ENCODE results near the gene ABCG1.
"Not testable (repeated sequence)": the region's sequence is repeated elsewhere in the genome, so short reads cannot be mapped to it uniquely, and the experiment has no call there.

The ABCG1 gene

GRCh38 chr21:42290505-42290904, 71.6 kb downstream of the ABCG1 start:
- no peak overlapping the region for H3K27ac ChIP-seq

GRCh38 chr21:42291003-42291750, 72.2 kb downstream of the ABCG1 start:
- H3K27ac ChIP-seq: no peak overlapping the region
- TF ChIP-seq CTCF (IDR thresholded peaks at IDR 0.05): no peak

More at GRCh38 chr21:42290505-42290904, 71.6 kb downstream of the ABCG1 start:
- TF ChIP-seq CTCF (IDR thresholded peaks at IDR 0.05) (no peak), ZFX (IDR thresholded peaks at IDR 0.05; ENCODE audit: borderline replicate concordance) (no peak)

GRCh38 chr21:42291751-42292562, 73.0 kb downstream of the ABCG1 start:
- TF ChIP-seq ZFX (IDR thresholded peaks at IDR 0.05; ENCODE audit: borderline replicate concordance) (no peak), CTCF (IDR thresholded peaks at IDR 0.05) (no peak)

GRCh38 chr21:42292563-42293142, 73.7 kb downstream of the ABCG1 start:
- H3K27ac ChIP-seq: not testable (repeated sequence)

More at GRCh38 chr21:42291751-42292562, 73.0 kb downstream of the ABCG1 start:
- H3K27ac ChIP-seq: no peak overlapping the region

- TF ChIP-seq CTCF (IDR thresholded peaks at IDR 0.05): no peak
- TF ChIP-seq ZFX (IDR thresholded peaks at IDR 0.05; ENCODE audit: borderline replicate concordance): no peak
- no peak overlapping the region for H3K27ac ChIP-seq
These were observed 74.8 kb downstream of the ABCG1 start for GRCh38 chr21:42293649-42294272.

GRCh38 chr21:42294273-42294880, 75.4 kb downstream of the ABCG1 start:
- no peak overlapping the region for H3K27ac ChIP-seq
- no peak for TF ChIP-seq CTCF (IDR thresholded peaks at IDR 0.05)
- TF ChIP-seq ZFX (IDR thresholded peaks at IDR 0.05; ENCODE audit: borderline replicate concordance): no peak

- TF ChIP-seq ZFX (IDR thresholded peaks at IDR 0.05; ENCODE audit: borderline replicate concordance) (no peak), CTCF (IDR thresholded peaks at IDR 0.05) (no peak)
These were observed 76.9 kb downstream of the ABCG1 start for GRCh38 chr21:42295845-42296244.

More at GRCh38 chr21:42295845-42296244, 76.9 kb downstream of the ABCG1 start:
- no peak overlapping the region for H3K27ac ChIP-seq
